HG02884 (cell line): Measurements from ENCODE around the gene C10orf67.
"Not testable (repeated sequence)": the region's sequence is repeated elsewhere in the genome, so short reads cannot be mapped to it uniquely, and the experiment has no call there.

ENCODE experiments used
- ATAC-seq: cut with Tn5 transposase; IDR thresholded peaks from one replicate; pipeline ENCODE4 v1.9.1; 2021; ENCODE audit warnings: mild to moderate bottlenecking, moderate library complexity; ENCODE audit not compliant: unreplicated experiment

The C10orf67 gene

DNA sequence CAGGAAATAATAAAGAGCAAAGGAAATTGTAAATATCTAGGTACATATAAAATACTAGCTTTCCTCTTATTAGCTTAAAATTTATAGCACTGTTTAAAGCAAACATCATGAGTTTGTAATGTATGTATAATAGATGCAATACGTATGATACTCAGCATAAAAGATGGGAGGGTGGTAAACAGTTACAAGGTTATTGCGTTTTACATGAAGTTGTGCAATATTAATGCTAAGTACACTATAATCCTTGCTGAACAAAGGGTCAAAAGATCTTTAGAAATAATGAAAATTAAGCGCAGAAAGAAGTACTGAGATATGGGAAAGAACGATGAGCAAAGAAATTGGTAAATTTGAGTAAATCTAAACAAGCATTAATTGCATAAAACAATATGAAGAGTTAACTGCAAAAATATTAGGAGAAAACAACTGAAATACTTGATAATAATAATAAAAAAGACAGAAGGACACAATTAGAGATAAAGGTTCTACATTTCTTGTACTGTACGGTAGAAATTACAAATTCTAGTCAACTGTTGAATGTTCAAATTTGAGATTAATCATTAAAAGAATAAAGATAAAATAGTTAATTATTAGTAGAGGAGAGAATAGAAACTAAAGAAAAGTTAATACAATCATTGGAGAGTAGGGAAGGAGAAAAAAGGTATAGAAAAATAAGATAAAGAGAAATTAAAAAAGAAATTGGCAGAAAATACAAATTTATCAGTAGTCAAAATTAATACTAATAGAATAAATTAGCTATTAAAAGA lies 17.9 kb downstream of the C10orf67 start:
- no peak for ATAC-seq

DNA sequence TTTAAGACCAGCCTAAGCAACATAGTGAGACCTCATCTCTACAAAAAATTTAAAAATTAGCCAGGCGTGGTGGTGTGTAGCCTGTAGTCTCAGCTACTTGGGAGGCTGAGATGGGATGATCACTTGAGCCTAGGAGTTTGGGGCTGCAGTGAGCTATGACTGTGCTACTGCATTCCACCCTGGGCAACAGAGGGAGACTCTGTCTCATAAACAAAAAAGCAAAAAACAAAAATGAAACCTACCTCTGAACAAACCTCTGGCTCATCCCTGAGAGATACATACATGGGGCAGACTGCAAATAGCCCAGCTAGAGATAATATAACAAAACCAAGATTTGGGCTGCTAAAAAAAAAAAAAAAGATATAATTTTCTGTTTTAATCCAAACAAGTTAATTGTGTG lies 19.5 kb downstream of the C10orf67 start:
- ATAC-seq = peak; percentile 86

DNA sequence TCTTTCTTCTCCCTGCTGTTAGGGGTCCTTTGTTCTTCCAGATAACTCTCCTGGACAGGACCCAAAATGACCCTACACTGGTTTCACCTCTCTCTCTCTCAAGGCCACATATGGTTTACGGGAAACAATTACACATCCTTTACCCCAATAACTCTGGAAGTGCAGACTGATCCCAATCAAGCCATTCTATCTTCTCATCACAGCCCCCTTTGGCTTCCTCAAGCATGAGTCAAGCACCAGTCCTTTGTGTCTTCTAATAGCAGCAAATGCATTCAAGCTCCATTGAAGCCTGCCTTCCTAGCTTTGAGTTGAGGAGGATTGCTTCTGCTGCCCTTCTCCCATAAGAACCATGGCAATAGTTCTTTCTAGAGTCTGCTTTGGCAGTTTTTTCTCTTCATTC lies 20.2 kb downstream of the C10orf67 start:
- no peak for ATAC-seq

DNA sequence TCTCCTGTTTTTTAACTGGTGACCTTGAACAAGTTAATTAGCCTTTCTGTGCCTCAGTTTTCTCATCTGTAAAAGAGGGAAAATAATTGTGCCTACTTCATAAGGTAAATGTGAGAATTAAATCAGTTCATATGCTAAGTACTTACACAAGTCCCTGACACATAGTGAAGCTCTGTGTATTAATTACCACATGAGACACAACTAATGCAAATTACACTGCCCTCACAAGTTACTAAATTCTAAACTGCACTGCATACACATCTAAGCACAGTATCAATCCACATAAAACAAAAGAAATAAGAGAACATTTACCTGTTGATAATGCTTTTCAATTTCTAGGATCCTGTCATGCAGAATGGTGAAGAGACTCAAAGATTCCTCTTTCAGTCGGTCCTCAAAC lies 22.5 kb downstream of the C10orf67 start:
- ATAC-seq = no peak

DNA sequence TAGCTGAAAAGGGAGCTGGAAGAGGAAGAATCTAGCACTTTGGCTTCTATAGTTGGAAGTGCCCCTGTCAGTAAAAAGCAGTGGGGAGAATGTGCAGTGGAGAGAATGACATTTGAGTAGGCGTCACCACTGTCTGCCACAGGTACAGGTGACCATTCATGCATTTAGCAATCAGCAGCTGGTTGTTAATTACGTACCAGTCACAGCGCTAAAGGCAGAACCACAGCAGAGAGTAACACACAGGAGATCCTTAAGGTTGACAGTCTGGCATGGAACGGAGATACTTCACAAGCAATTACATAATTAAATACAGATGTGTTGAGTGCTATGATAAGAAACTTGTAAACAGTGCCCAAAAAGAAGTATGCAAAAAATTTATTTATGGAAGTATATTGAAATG lies 24.8 kb downstream of the C10orf67 start:
- ATAC-seq = no peak

DNA sequence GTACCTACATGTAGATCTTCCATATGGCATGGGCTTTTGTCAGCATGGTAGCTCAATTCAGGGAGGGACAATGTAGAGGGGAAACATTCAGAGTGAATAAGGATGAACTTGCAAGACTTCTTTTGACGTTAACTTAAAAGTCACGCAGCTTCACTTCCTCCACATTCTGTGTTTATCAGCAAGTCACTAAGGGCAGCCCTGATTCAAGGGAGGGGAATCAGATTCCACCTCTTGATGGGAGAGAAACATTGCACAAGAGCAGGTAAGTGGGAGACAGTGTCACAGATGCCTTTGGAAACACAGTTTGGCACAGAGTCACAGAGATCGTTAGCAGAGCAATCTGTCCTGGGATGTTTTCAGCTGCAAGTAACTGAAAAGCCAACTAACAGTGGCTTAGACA lies 26.2 kb downstream of the C10orf67 start:
- ATAC-seq = no peak

DNA sequence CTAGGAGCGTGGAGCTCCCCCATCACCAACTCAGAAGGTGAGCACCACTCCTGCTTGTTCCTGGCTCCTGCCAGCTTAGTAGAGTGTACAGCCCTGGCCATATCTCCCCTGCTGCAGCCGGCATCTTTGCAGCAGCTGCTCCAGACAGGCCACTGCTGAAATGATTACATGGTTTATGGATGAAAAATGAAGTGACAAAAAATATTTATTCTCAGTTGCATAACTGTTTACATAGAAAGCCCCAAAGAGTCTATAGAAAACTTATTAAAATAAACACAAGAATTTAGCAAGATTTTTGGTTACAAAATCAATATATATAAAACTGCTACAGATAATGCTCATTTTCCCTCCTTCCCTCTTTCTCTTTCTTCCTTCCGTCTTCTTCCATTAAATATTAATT lies 27.2 kb downstream of the C10orf67 start:
- no peak for ATAC-seq

DNA sequence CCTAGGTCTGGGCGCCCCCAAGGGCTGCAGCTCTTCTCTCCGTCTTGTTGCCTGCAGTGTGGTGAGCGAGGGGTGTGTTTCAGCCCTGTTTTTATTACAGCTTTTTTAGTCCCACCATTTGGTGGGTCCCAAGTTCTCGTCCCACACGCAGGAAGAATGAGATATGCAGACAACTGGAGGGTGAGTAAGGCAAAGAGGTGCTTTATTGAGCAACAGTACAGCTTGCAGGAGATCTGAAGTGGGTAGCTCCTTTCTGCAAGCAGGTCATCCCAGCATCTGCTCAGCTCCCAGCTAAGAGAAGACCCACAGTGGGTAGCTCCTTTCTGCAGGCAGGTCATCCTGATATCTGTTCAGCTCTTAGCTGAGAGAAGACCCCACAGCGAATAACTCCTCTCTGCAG lies 28.2 kb downstream of the C10orf67 start:
- ATAC-seq = no peak

DNA sequence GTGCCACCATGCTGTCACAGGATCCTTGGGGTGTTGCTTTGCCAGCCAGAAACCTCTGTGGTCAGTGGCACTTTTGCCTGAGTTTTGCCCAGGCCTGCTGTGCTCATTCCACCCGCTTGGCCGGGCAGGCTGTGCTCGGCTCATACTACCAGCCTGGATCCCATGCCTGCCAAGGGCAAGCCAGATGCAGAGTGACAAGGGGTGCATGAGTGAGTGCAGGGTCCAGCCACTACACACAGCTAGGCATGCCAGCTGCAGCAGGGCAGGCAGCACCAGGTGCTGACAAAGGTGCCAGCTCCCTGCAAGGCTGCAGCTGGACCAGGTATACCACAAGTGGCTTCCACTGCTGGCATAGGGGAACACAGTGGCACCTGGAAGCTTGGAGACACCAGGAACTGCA lies 28.6 kb downstream of the C10orf67 start:
- ATAC-seq = no peak

DNA sequence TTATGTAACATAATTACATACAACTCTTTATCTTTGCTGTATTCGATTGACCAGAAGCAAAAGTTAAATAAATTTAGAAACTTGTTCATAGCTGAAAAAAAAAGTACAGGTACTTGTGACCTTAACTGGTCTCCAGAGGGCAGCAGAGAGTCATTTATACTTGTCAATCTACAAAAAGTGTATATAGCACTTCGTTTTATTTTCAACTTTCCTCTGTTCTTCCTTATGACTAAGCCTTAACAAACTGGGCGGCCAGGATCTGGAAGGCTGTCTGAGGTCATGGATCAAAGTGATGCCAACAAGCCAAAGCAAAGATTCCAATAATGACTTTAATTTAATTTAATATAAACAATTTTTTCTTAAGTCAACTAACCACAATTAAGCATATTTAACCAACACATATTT lies 29.8 kb downstream of the C10orf67 start:
- peak; percentile 54 for ATAC-seq

DNA sequence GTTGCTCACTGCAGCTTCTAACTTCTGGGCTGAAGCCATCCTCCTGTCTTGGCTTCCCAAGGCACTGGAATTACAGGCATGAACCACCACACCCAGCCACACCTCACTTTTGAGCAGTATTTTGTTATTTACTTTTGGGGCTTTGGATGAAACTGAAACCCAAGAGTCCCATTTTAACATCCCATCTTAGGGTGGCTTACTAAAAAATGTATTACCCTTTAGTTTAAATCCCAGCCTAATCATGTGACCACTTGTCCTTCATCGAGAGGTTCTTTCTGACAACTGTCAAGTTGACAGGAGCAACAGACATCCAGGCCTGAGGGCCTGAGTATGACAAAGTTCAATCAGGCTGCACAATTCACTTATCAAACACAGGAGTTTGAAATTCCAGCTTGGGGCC lies 33.6 kb downstream of the C10orf67 start:
- ATAC-seq = no peak

DNA sequence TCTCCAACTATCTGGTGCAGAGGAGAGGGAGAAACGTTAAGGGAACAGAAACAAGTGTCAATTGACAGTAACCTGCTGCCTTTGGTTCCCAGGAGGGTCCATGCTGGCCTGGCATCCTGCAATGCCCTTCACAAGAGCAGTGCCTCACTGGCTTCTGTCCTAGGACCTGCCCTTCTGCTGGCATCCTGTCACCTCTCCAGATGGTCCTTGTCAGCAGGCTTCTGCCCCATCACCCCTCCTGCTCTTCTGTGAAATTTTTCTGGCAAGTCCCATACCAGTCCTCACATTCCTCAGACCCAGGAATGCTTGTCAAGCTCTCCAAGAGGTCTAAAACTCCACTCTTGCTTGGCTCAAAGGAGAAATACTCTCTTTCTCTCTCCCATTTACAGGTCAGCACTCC lies 34.2 kb downstream of the C10orf67 start:
- ATAC-seq = no peak

DNA sequence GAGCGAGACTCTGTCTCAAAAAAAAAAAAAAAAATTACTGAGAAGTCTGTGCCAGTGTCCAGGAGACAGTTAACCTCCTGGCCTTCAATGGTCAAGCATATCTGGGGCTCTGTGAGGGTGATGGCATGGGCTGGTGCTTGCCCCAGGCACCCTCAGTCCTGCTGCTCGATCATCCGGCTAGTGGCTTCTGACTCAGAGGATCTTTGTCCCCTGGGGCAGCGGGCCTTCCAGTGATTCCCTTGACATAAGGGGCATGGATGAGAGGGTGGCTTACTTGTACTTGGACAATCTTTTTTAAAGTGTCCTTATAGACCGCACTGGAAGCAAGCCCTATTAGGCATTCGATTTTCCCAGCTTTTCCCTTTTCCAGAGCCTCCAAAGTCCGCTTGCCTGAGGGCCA lies 44.6 kb downstream of the C10orf67 start:
- not testable (repeated sequence) for ATAC-seq

DNA sequence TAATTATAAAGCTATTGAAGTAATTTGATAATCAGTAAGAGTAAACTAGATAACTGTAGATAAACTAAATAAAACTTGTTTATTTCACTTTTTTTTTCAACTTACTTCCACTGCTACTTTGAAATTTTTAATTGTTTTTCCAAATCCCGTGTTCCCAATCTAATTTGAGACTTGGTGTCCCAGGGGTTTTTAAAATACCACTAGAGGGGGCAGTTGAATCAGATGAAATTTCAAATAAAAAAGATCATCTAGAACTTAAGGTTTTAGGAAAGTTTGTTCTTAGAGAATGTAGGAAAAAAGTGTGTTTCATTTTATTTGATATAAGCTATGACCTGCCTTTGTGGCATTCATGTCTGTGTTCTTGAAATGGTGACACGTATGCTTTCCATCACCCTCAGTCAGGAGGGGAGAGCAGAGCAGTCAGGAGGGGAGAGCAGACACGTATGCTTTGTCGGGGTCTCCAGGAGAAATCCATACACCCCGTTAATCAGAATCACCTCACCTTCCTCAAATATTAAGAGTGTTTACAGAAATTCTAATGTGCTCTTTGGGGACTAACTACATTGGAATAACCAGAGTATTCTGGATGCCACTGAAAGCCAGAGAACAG lies 49.9 kb downstream of the C10orf67 start:
- ATAC-seq = no peak

DNA sequence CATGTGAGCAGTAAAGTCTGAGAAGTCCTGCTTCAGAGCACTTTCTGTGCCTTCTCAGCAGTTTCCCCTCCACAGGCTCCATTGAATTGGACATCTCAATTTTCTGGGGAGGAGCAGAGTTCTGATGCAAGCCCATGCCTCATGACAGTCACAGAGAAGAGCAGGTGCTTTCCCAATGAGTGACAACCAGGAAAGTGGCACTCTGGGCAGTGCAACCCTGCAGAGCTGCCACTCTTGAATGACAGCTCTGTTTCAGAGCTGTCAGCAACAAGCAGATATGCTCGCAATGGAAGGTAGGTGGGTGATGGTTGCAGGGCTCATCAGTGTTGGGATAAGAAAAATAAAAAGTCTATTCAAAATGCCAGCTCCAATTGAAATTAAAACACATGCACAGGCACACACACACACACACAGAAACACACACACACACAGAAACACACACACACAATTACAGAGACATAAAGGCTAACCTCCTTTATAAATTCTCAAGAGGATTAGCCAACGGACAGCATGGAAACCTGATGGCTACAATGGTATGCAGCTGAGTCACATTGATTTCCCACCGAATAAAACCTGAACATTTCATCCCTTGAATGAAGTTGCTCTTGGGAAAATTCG lies 50.5 kb downstream of the C10orf67 start:
- ATAC-seq = no peak

DNA sequence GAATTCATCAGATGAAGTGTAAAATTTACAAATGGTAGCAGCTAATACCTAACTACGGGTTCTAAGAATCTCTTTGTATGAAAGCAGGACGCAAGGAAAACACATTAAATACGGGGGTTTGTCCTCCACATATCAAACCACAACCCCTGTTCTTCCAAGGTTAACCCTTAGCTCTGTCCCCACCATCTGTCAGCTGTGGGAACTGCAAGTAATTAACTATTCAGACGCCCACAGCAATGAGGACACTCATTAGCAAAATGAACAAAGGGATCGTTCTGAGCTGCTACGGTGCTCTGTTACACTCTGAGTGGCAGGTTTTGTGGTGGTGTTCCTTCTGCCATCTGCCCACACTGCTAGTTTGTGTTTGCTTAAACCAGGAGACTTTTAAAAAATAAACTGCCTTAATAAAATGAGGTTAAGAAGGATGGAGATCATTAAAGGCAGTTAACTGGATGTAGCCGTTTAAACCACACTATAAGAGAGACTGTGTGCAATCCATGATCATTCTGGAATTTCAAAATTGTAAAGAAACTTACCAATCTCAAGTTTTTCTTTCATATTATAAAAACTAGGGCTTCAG lies 51.4 kb downstream of the C10orf67 start:
- peak; percentile 95 for ATAC-seq

DNA sequence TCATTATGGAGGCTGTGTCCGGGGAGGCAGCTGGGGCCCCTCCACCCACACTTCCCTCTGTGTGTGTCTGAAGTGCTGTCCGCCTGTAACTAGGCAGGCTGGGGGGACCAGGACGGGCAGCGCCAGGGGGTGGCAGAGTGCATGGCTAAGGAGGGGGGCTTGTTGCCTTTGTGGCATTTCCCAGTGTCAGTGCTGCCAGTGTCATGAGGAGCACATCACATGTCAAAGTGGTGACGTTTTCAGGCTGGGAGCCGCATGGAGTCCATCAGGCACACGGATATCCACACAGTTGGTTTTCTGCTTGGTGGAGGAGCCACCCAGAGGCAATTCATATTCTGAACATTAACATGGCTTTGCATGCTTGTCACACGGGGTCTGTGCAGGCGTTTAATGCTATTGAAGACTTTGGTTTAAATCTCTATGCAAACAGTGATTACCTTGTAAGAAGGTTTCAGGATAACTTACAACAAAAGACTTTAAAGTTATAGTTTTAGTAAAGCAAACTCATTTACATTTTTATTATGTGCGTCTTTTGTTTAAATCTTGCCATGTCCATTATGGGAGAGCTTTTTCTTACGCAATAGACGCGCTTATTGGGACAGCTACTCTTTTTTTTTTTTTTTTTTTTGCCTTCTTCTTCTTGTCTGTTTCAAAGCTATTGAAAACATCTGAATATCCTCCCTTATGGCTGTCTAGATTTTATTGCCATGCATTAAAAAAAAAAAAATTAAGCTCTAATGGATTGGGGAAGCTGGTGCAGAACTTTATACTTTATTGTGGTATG lies 52.9 kb downstream of the C10orf67 start:
- ATAC-seq = no peak

DNA sequence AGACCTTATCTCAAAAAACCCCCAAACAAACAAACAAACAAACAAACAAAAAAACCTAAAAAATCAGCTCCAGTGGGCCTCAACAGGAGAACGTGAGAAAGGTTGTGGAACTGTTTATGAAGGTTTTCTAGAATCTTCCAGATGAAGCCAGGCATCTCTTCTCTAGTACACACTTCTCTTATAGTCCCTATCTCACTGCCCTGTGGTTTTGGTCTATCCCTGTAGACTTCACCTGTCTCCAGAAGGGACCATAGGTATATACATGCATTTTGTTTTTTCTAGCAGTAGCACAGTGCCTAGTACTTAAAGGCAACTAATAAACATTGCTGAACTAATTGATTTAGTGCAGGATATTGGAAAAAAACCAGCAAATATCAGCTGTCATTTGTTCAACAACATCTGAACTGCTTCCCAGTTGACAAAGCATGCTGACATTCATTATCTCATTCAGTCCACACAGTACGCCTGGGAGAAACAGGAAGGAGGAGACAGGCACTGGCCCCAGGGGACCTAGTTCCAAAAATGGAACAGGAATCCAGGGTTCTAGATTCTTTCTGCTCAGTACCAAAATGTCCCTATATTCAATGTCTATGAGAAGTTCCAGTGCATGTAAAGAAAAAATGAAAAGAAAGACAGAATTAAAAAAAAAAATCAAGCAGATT lies 59.8 kb downstream of the C10orf67 start:
- no peak for ATAC-seq

DNA sequence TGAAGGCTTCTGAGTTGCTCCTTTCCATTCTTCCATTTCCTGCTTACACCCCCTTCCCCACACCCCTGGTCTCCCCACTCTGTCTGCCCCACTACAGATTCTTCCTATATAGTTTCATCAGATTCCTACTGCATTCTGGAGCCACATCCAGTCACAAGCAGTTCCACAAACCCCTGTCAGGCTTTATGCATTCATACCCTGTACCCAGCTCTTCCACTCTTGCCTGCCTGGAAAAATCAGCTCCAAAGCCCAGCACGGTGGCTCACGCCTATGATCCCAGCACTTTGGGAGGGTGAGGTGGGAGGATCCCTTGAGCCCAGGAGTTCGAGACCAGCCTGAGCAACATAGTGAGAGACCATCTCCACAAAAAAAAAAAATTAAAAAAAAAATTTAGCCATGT lies 60.4 kb downstream of the C10orf67 start:
- ATAC-seq = no peak

DNA sequence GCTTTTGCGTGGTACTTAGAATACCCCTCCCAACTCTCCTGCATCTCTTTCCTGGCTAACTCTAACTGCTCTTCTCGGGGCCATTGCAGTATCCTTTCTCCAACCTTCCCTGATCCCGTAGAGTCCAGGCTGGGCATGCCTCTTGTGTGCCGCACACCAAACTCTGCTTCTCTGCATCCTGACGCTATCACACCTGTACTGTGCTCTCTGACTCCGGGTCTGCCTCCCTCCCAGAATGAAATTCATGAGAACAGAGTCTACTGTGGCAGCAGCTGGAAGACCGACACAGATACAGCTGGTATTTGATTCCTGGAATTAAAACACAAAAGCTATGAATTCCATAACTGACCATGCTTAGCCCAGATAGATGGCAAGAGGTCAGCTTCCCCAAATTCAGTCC lies 60.9 kb downstream of the C10orf67 start:
- ATAC-seq = no peak

DNA sequence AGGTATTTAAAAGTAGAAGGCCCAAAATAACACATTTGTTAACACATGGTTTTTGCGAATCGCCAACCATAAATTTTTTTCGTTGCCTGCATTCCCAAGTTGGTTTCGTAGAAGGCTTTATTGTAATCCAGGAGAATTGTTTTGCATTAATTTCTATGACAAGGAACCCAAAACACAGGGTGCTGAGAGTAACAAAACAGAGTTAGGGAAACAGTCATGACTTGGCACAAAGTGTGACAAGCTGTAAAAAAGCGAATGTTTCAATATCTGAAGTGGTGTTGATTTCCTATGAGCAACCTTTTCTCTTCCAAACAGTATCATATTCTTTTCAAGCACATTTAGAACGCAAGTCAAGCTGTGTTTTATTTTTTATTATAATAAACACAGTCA lies 63.6 kb downstream of the C10orf67 start:
- no peak for ATAC-seq
